HG03025 (cell line): ENCODE data around the gene POU1F1.
"Not testable (repeated sequence)": the region's sequence is repeated elsewhere in the genome, so short reads cannot be mapped to it uniquely, and the experiment has no call there.

Experiments used
- ATAC-seq: cut with Tn5 transposase; IDR thresholded peaks from one replicate; pipeline ENCODE4 v1.9.1; 2021; ENCODE audit warnings: mild to moderate bottlenecking, moderate library complexity; ENCODE audit not compliant: unreplicated experiment, low FRiP score

POU1F1 gene

GRCh38 chr3:87276484-87276883, at the start of gene POU1F1:
POU1F1 (minus strand) TSS chr3:87276584; CDS start chr3:87276462, 122 bp downstream.
- no peak for ATAC-seq

GRCh38 chr3:87324609-87325008, 48.2 kb upstream of the POU1F1 start:
- no peak for ATAC-seq

GRCh38 chr3:87320756-87321626, 44.6 kb upstream of the POU1F1 start:
- ATAC-seq = no peak

- no peak for ATAC-seq
Observed at GRCh38 chr3:87318617-87319021, 42.2 kb upstream of the POU1F1 start.

GRCh38 chr3:87317779-87318178, 41.4 kb upstream of the POU1F1 start:
- no peak for ATAC-seq

- ATAC-seq = no peak
Observed at GRCh38 chr3:87313641-87314040, 37.3 kb upstream of the POU1F1 start.

- no peak for ATAC-seq
Observed at GRCh38 chr3:87311309-87311708, 34.9 kb upstream of the POU1F1 start.

- no peak for ATAC-seq
Observed at GRCh38 chr3:87309601-87310000, 33.2 kb upstream of the POU1F1 start.

- no peak for ATAC-seq
Observed at GRCh38 chr3:87307805-87308204, 31.4 kb upstream of the POU1F1 start.

GRCh38 chr3:87305517-87305916, 29.1 kb upstream of the POU1F1 start:
- ATAC-seq = no peak

GRCh38 chr3:87305031-87305430, 28.6 kb upstream of the POU1F1 start:
- ATAC-seq = not testable (repeated sequence)

GRCh38 chr3:87298111-87298718, 21.8 kb upstream of the POU1F1 start:
- ATAC-seq = peak; percentile 75

GRCh38 chr3:87288446-87288845, 12.1 kb upstream of the POU1F1 start:
- ATAC-seq = no peak

- peak; percentile 79 for ATAC-seq
Observed at GRCh38 chr3:87287011-87287410, 10.6 kb upstream of the POU1F1 start.

- peak; percentile 89 for ATAC-seq
Observed at GRCh38 chr3:87272718-87273341, 3.6 kb downstream of the POU1F1 start.

GRCh38 chr3:87270908-87271700, 5.3 kb downstream of the POU1F1 start:
- ATAC-seq = no peak

GRCh38 chr3:87269723-87270122, 6.7 kb downstream of the POU1F1 start:
- ATAC-seq = no peak

- ATAC-seq = no peak
Observed at GRCh38 chr3:87268646-87269211, 7.7 kb downstream of the POU1F1 start.

- no peak for ATAC-seq
Observed at GRCh38 chr3:87267953-87268645, 8.3 kb downstream of the POU1F1 start.

- ATAC-seq = no peak
Observed at GRCh38 chr3:87261925-87262324, 14.5 kb downstream of the POU1F1 start.
